CD4-positive, alpha-beta T cell (primary cell): ENCODE measurements around the gene UBAC2. TPM values are rescaled to one million over a fixed set of nuclear protein-coding genes. Genes with fewer than 3 reads are reported as not detected.
"Not testable (repeated sequence)": the region's sequence is repeated elsewhere in the genome, so short reads cannot be mapped to it uniquely, and the experiment has no call there.

Experiments
- ATAC-seq: fragments of 200-7000 bp; cut with Tn5 transposase; one replicate; pipeline ENCODE4 v1.10.0; 2022; ENCODE audit warnings: mild to moderate bottlenecking; ENCODE audit not compliant: poor library complexity
- CTCF ChIA-PET: fragments of 350-600 bp; sonication (Branson Sonifier 250); formaldehyde crosslinking; loops from one replicate; lab custom pipeline; 2021; ENCODE audit warnings: antibody characterized with exemption, inconsistent platforms; lab: Charles Lee
- POLR2A ChIA-PET: fragments of 350-600 bp; sonication (Branson Sonifier 250); formaldehyde crosslinking; loops from one replicate; lab custom pipeline; 2021; ENCODE audit warnings: antibody characterized with exemption, inconsistent platforms; lab: Charles Lee
- DNase-seq, 14 experiments: peaks; one replicate each; pipeline ENCODE4 v3.0.0-alpha.2; 2013 to 2020; ENCODE audit warnings: mixed read lengths in 2 of 14
- H3K27ac ChIP-seq, 2 donors: one replicate each; pipeline versions ENCODE4 v1.5.1 to v1.7.0; 2013; ENCODE audit warnings: low read length in 2 of 2, low read depth in 1 of 2, mild to moderate bottlenecking in 1 of 2
- H3K27me3 ChIP-seq, 2 experiments: 1 replicate in 1 of 2; 2 replicates in 1 of 2; pipeline versions ENCODE4 v1.6.1 to v1.7.0; 2013; ENCODE audit warnings: low read length in 2 of 2, control low read depth in 1 of 2, mild to moderate bottlenecking in 1 of 2, moderate library complexity in 1 of 2; ENCODE audit not compliant: insufficient read depth in 2 of 2, control insufficient read depth in 1 of 2
- H3K36me3 ChIP-seq: one replicate; pipeline ENCODE4 v1.6.1; 2013; ENCODE audit warnings: low read length, control low read depth; ENCODE audit not compliant: insufficient read depth
- H3K4me1 ChIP-seq: one replicate; pipeline ENCODE4 v1.6.1; 2013; ENCODE audit warnings: low read length, control low read depth; ENCODE audit not compliant: insufficient read depth
- H3K4me3 ChIP-seq: one replicate; pipeline ENCODE4 v1.5.1; 2013; ENCODE audit warnings: mild to moderate bottlenecking, low read length, moderate library complexity
- H3K9me3 ChIP-seq, 2 experiments: 1 replicate in 1 of 2; 2 replicates in 1 of 2; pipeline versions ENCODE4 v1.6.1 to v1.7.0; 2013; ENCODE audit warnings: low read length in 2 of 2, mild to moderate bottlenecking in 2 of 2, control low read depth in 1 of 2, moderate library complexity in 1 of 2; ENCODE audit not compliant: control insufficient read depth in 1 of 2, insufficient read depth in 1 of 2
- H3K27ac Mint-ChIP-seq: one replicate; pipeline ENCODE4 v1.8.0; 2020; ENCODE audit warnings: mixed read lengths
- H3K27me3 Mint-ChIP-seq: one replicate; pipeline ENCODE4 v1.8.0; 2021; ENCODE audit warnings: mixed read lengths
- H3K36me3 Mint-ChIP-seq: one replicate; pipeline ENCODE4 v1.8.0; 2021; ENCODE audit warnings: low read depth, mixed read lengths
- H3K4me1 Mint-ChIP-seq: one replicate; pipeline ENCODE4 v1.8.0; 2021; ENCODE audit warnings: low read depth, mixed read lengths
- H3K4me3 Mint-ChIP-seq: one replicate; pipeline ENCODE4 v1.8.0; 2020; ENCODE audit warnings: mild to moderate bottlenecking, mixed read lengths
- H3K9me3 Mint-ChIP-seq: one replicate; pipeline ENCODE4 v1.8.0; 2020; ENCODE audit warnings: mixed read lengths
- CTCF ChIP-seq: fragments of 200-600 bp; IDR thresholded peaks from one replicate; pipeline ENCODE4 v1.8.0; 2022; ENCODE audit warnings: antibody characterized with exemption, mild to moderate bottlenecking
- intact Hi-C, 2 experiments: fragments of 100-400 bp; cut with DNase I in 1 of 2; cut with micrococcal nuclease in 1 of 2; formaldehyde crosslinking; loops; one replicate each; pipeline versions ENCODE4 v1.15.1 to v1.9.0; 2023 to 2025; cut with DNase I, micrococcal nuclease
- total RNA-seq, 174 experiments: library from RNA in 2 of 174; stranded (reverse) in 2 of 174; gene quantifications; one replicate each; pipeline ENCODE4 v1.2.3 and lab custom pipeline; 2021 to 2026

The UBAC2 gene
- total RNA-seq, 2 experiments from 2014 or later: 59.8 to 67.4 TPM

GRCh38 chr13:99208845-99209527 is 8.3 kb downstream of the UBAC2 start:
- no peaks in the 10 kb centered on the region for H3K27me3 ChIP-seq
- POLR2A ChIA-PET: interaction anchor here (0.9 to 2.3 kb wide), 5 partner anchors 7 to 55 kb away, joined by 3 to 7 read pairs (median 3); partner anchors contain the start of genes GPR18 and UBAC2
- Mint-ChIP-seq H3K27me3 (no peaks in the 10 kb centered on the region), H3K27ac (peak overlapping the region; percentile 77), H3K4me3 (no peak overlapping the region), H3K4me1 (peaks cover 82% of the 10 kb centered on the region), H3K36me3 (peaks cover 60% of the 10 kb centered on the region), H3K9me3 (no peaks in the 10 kb centered on the region)
- H3K4me3 ChIP-seq: no peak overlapping the region
- H3K9me3 ChIP-seq: no peaks in the 10 kb centered on the region
- H3K4me1 ChIP-seq: peaks cover 67% of the 10 kb centered on the region
- H3K36me3 ChIP-seq: peaks cover 30% of the 10 kb centered on the region
- DNase-seq: peak in 1 of 14 experiments; percentile 3
- CTCF ChIA-PET: no interaction called here
- intact Hi-C loops: loop anchor here in 1 of 2 experiments (10.0 kb wide), 1 partner anchor 396 kb away; the partner anchor contains the start of gene CLYBL
- TF ChIP-seq CTCF: no peak
- no peak for ATAC-seq
- no peak overlapping the region for H3K27ac ChIP-seq

GRCh38 chr13:99210627-99211026 is 10.0 kb downstream of the UBAC2 start:
- peaks cover 82% of the 10 kb centered on the region for H3K4me1 Mint-ChIP-seq
- DNase-seq, H3K27me3 Mint-ChIP-seq, H3K27me3 ChIP-seq, intact Hi-C loops, H3K9me3 ChIP-seq, CTCF ChIA-PET, H3K4me3 Mint-ChIP-seq, ATAC-seq, H3K9me3 Mint-ChIP-seq, H3K27ac Mint-ChIP-seq, H3K4me3 ChIP-seq, H3K27ac ChIP-seq: not testable (repeated sequence)
- POLR2A ChIA-PET: interaction anchor here (0.7 to 1.6 kb wide), 2 partner anchors 9 to 48 kb away, joined by 3 read pairs; partner anchors contain the start of gene GPR18
- peaks cover 54% of the 10 kb centered on the region for H3K36me3 Mint-ChIP-seq
- Histone ChIP-seq H3K4me1 (peaks cover 65% of the 10 kb centered on the region), H3K36me3 (peaks cover 30% of the 10 kb centered on the region)

- H3K27ac Mint-ChIP-seq: peak overlapping the region; percentile 37
Observed at GRCh38 chr13:99211421-99212035, 10.9 kb downstream of the UBAC2 start.

More at GRCh38 chr13:99211421-99212035, 10.9 kb downstream of the UBAC2 start:
- no peak for ATAC-seq
- intact Hi-C loops: no loop called here
- H3K4me3 ChIP-seq: no peak overlapping the region
- Mint-ChIP-seq H3K9me3 (no peaks in the 10 kb centered on the region), H3K4me3 (no peak overlapping the region), H3K36me3 (peaks cover 48% of the 10 kb centered on the region), H3K4me1 (peaks cover 80% of the 10 kb centered on the region), H3K27me3 (no peaks in the 10 kb centered on the region)
- no peak overlapping the region for H3K27ac ChIP-seq
- H3K9me3 ChIP-seq: no peaks in the 10 kb centered on the region
- H3K36me3 ChIP-seq: peaks cover 23% of the 10 kb centered on the region
- ChIA-PET POLR2A (interaction anchor here (0.7 to 1.0 kb wide), 2 partner anchors 40 to 47 kb away, joined by 3 read pairs; partner anchors contain the start of gene GPR18), CTCF (no interaction called here)
- no peak for DNase-seq
- no peaks in the 10 kb centered on the region for H3K27me3 ChIP-seq
- no peak for TF ChIP-seq CTCF
- H3K4me1 ChIP-seq: peaks cover 65% of the 10 kb centered on the region
